Measurements from ENCODE around the gene PDCL3. TPM values are rescaled to one million over a fixed set of nuclear protein-coding genes. Genes with fewer than 3 reads are reported as not detected.

PDCL3 gene
- total RNA-seq, 1 donor from 2014 or later = 39.2 TPM

DNA sequence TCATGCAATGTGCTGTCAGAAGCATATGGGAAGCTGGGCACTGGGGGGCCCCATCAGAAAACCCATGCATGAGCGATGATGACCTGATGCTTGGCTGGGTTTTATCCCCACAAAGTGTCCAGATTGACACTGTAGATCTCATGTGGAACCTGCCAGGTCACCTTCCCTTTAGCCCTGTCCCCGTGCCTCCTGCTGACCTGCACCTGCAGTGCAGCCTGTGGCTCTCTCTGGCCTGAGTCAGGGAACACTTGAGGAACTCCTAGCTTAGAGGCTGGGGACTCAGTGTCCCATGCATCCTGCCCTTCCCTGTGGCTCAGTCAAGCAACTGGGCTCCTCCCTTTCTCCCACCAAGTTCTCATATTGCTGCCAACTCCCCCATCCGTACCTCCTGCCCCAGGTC lies 57.7 kb downstream of the PDCL3 start:
- H3K36me3 Mint-ChIP-seq (ENCODE audit: low read depth) = no peaks in the 10 kb centered on the region
- no peaks in the 10 kb centered on the region for H3K4me1 Mint-ChIP-seq (ENCODE audit: low read depth)
- peaks cover 2% of the 10 kb centered on the region for H3K27me3 Mint-ChIP-seq (ENCODE audit: insufficient read depth)
- DNase-seq (ENCODE audit: low spot score) = no peak
- intact Hi-C loops (cut with micrococcal nuclease) = no loop called here
- H3K4me3 Mint-ChIP-seq = no peak overlapping the region
- H3K27ac Mint-ChIP-seq = no peak overlapping the region
- no peaks in the 10 kb centered on the region for H3K9me3 Mint-ChIP-seq

DNA sequence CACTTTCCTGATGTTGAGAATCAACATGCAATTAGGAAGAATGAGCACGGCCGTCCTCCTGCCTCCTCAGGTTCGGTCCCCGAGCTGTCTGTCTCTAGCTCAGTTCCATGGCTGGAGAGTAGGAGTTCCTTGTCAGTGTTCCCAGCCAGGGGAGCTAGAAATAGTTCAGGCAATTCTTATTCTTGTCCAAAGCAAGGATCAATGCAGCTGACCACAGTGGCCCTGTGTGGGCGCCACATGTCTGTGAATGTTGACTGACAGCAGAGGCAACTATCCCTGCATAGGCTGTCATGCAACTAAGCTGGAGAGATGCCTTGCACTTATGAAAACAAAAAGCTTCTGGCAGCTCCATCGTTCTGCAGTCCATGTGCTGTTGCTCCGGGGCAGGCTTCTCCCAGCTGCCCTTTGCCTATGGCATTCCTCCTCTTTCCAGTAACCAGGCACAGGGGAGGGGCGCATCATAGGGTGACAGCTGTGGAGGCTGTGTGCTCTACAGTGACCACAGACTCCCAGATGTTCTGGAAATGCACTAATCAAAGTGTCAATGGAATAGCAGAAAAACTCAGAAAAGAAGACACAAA lies 58.7 kb downstream of the PDCL3 start:
- Mint-ChIP-seq H3K27me3 (ENCODE audit: insufficient read depth) (peaks cover 6% of the 10 kb centered on the region), H3K4me3 (no peak overlapping the region), H3K36me3 (ENCODE audit: low read depth) (no peaks in the 10 kb centered on the region), H3K9me3 (no peaks in the 10 kb centered on the region), H3K27ac (no peak overlapping the region), H3K4me1 (ENCODE audit: low read depth) (no peaks in the 10 kb centered on the region)
- intact Hi-C loops (cut with micrococcal nuclease) = no loop called here
- DNase-seq (ENCODE audit: low spot score) = no peak

DNA sequence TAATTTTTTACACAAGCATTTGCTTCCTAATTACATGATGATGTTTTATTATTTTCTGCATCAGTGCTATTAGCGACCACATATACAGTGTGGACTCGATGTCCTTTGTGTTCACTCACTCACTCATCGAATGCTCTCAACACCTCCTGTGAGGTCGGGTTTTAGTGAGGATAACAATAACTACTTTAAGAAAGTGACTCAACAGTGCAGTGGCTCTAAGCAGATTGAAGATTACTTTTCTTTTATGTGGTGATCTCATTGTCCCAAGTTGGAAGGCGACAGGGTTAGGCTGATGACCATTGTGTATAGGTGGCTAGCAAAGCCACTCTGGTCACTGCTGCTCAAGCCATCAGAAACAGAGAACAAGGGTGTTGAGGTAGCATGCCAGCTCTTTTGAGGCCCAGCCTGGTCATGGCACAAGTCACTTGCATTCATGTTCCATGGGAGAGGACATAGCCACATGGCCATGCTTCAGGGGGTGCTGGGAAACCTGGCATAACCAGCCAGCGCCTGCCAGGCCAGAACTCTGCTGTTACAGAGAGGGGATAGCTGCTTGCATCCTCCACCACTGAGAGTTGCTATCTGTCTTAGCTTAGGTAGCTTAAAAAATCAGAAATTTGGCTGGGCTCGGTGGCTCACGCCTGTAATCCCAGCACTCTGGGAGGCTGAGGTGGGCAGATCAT lies 60.4 kb downstream of the PDCL3 start:
- Mint-ChIP-seq H3K4me1 (ENCODE audit: low read depth) (no peaks in the 10 kb centered on the region), H3K9me3 (no peaks in the 10 kb centered on the region), H3K27me3 (ENCODE audit: insufficient read depth) (peaks cover 4% of the 10 kb centered on the region), H3K27ac (no peak overlapping the region), H3K4me3 (no peak overlapping the region), H3K36me3 (ENCODE audit: low read depth) (no peaks in the 10 kb centered on the region)
- intact Hi-C loops (cut with micrococcal nuclease) = no loop called here
- no peak for DNase-seq (ENCODE audit: low spot score)

DNA sequence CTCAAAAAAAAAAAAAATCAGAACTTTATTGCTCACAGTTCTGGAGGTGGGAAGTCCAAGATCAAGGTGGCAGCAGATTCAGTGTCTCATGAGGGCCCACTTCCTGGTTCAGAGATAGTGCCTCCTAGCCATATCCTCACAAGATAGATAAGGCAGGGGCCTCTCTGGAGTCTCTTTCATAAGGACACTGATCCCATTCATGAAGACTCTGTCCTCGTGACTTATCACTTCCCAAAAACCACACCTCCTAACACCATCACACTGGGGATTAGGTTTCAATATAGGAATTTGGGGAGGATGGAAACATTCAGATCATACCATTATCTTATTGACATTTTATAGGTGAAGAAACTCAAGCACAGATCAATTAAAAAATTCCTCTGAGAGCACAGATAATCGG lies 61.1 kb downstream of the PDCL3 start:
- H3K4me3 Mint-ChIP-seq = no peak overlapping the region
- no peaks in the 10 kb centered on the region for H3K9me3 Mint-ChIP-seq
- intact Hi-C loops (cut with micrococcal nuclease) = no loop called here
- H3K27me3 Mint-ChIP-seq (ENCODE audit: insufficient read depth) = peaks cover 4% of the 10 kb centered on the region
- no peak overlapping the region for H3K27ac Mint-ChIP-seq
- no peaks in the 10 kb centered on the region for H3K36me3 Mint-ChIP-seq (ENCODE audit: low read depth)
- DNase-seq (ENCODE audit: low spot score) = no peak
- H3K4me1 Mint-ChIP-seq (ENCODE audit: low read depth) = no peaks in the 10 kb centered on the region

DNA sequence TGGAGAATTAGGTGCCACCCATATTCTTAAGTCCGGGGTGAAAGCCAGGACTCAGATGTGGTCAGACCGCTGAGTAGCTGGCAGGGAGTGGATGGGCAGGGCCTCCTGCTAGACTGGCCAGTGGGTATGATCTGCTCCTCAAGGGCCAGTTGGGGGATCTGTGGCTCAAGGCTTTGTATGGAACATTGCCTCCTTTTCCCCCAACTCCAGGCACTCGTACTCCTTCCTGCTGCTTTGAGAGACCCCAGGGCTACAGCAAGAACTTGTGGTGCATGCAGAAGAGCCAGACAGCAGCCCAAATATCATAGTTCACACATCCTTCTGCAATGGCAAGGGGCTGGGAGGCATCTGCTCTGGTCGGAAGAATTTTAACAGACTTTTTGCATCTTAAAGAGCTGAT lies 61.7 kb downstream of the PDCL3 start:
- H3K4me1 Mint-ChIP-seq (ENCODE audit: low read depth) = no peaks in the 10 kb centered on the region
- H3K27ac Mint-ChIP-seq = no peak overlapping the region
- H3K4me3 Mint-ChIP-seq = no peak overlapping the region
- H3K36me3 Mint-ChIP-seq (ENCODE audit: low read depth) = no peaks in the 10 kb centered on the region
- no peak for DNase-seq (ENCODE audit: low spot score)
- H3K9me3 Mint-ChIP-seq = no peaks in the 10 kb centered on the region
- peaks cover 4% of the 10 kb centered on the region for H3K27me3 Mint-ChIP-seq (ENCODE audit: insufficient read depth)
- intact Hi-C loops (cut with micrococcal nuclease) = no loop called here

DNA sequence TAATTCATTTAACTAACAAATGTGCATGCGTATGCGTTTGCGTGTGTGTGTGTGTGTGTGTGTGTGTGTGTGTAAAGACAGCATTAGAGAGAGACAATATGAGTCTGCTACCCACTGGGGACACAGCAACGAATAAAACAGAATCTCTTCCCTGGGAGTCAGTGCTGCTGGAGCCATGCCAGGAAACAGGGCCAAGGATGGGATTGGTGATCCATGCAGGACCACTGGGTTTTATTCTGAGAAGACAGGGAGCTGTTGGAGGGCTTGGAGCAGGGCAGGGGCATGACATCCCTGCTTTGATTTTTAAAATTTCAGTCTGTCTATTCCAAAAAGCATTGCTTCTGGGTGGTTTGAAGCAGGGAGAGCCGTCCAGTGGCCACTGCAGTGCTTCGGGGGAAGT lies 62.9 kb downstream of the PDCL3 start:
- H3K27me3 Mint-ChIP-seq (ENCODE audit: insufficient read depth) = peaks cover 4% of the 10 kb centered on the region
- no peak overlapping the region for H3K4me3 Mint-ChIP-seq
- no peaks in the 10 kb centered on the region for H3K9me3 Mint-ChIP-seq
- H3K36me3 Mint-ChIP-seq (ENCODE audit: low read depth) = no peaks in the 10 kb centered on the region
- peaks cover 12% of the 10 kb centered on the region for H3K4me1 Mint-ChIP-seq (ENCODE audit: low read depth)
- DNase-seq (ENCODE audit: low spot score) = no peak
- intact Hi-C loops (cut with micrococcal nuclease) = no loop called here
- H3K27ac Mint-ChIP-seq = no peak overlapping the region

Other genes starting within 250 kb of the PDCL3 start
- gene LONRF2, start 240.5 kb upstream of the PDCL3 start, total RNA-seq = 0.23 and 0.32 TPM in 2 replicates
- 7.4 and 7.8 TPM in 2 replicates for gene CHST10, start 145.3 kb upstream of the PDCL3 start, total RNA-seq
- not detected in 2 replicates for gene NMS, start 92.5 kb upstream of the PDCL3 start, total RNA-seq

Data from activated T-helper 1 cell treated with anti-CD3 and anti-CD28 coated beads, Interleukin-12 subunit alpha, Interleukin-12 subunit beta, Interleukin-2, Interleukin-4 antibody, amounts not matched to agents 30 ng/mL and 10 ng/mL and 1 ng/mL, durations not matched to agents 14 hours and 24 hours and 36 hours (primary cell).